Measurements from ENCODE around the gene OR4K13.

Gene OR4K13

DNA sequence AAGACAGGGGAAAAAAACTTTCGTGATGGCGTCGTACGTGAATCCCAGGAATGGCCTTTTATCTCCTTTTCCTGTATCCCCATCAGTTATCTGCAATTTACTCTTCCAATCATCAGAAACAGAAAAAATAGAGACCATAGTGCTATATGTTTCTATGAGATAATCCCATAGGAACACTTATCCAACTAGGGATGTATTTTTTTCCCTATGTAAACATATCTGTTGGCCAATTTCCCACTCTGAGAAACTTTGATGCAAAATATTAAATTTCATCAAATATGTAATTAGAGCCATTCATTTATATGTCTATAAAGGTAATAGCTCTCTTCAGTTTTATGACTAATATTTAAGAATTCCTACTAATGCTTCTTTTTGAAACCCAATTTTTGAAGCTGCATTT is at the start of gene OR4K13:
Gene OR4K13 (minus strand): TSS at position 101 of the 400 bp plus-strand sequence. CDS start 1,280 bp downstream, outside the sequence.
- DNase-seq (ENCODE audit: low read depth in 2 of 2) = no peak

- no peak for DNase-seq (ENCODE audit: low read depth in 2 of 2)
Measured at GRCh38 chr14:20059745-20060144, 23.9 kb upstream of the OR4K13 start, which contains the start of gene OR4L1. Gene OR4L1, plus strand, starts transcription at chr14:20060045. Its CDS starts 0 bp downstream, at chr14:20060045.

DNA sequence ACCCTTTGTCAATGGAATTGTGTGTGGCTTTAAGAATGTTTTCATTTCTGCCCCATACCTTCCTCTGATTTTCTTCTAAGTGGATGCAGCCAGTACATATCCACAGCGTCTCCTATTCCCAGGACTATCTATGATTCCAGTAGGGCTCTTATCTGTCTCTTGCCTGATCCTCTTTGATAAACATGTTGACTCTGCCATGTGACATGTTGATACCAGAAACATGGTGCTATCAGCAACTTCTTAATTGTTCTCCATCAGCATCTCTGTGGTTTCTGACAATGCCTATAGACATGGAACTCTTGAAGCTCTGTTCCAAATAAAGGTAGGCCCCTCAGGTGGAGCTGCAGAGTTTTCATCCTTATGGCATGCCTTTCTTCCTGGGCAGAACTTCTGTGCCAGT is 12.4 kb upstream of the OR4K13 start:
- DNase-seq (ENCODE audit: low read depth in 2 of 2) = no peak

- DNase-seq (ENCODE audit: low read depth in 2 of 2) = no peak
Measured at GRCh38 chr14:20044243-20044642, 8.4 kb upstream of the OR4K13 start.

GRCh38 chr14:20035449-20035848 is 389 bp downstream of the OR4K13 start:
- DNase-seq (ENCODE audit: low read depth in 2 of 2) = no peak

DNA sequence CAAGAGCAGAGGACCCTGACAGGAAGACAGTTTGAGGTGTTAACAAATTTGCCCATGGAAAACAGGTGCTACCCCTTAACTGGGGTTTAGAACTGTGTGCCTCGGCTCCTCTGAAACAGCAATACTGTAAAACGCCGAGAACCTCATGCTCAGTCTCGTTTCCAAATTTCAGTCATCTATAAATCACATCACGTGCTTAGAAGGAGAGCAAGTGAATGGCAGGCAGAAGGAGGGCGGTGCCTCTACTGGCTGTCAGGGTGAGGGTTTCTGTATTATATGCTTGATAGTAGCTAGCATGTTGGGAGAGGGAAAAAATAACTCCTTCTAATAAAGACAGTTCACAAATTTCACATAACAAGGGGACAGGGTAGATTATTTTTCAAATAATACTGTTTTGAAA is 4.8 kb downstream of the OR4K13 start:
- no peak for DNase-seq (ENCODE audit: low read depth in 2 of 2)

DNA sequence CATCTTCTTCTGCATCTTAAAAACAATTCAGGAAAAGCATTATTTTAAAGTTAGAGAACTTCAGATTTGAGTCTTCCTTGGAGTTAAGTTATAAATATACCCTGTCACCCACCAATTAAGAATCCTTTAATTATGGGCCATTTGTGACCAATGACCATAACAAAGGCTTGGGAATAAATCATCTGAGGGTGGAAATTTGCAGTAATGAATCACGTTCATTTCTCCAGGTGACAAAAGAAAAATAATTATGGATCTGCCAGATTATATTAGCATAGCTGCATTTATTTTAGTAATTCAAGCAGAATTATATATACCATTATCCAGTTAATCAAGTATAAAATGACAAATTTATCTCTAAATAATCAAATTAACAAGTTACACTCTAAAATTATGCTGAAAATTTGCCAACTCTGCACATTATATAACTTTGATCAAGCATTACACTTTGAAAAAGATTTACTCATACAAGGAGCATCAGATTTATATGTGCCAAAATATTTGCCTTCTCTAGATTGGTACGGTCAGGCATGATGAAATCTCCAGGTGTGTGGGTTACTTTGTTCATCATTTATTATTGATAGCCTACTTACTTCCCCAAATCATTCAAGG is 16.5 kb downstream of the OR4K13 start, which contains the start of gene OR4K14:
Gene OR4K14 (minus strand): TSS at position 51 of the 609 bp plus-strand sequence. CDS start 4,114 bp downstream, outside the sequence.
- no peak for DNase-seq (ENCODE audit: low read depth in 2 of 2)

DNA sequence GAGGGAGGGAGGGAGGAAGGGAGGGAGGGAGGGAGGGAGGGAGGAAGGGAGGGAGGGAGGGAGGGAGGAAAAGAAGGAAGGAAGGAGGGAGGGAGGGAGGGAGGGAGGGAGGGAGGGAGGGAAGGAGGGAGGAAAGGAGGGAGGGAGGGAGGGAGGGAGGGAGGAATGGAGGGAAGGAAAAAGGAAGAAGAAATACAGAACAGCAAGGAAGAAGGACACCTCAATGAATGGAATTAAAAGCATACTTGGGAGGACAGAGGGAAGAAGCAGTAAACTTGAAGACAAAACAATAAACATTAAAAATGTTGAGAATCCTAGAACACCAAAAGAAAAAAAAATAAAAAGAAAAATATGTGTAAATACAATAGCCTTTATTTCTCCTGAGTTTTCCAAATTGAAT is 27.7 kb downstream of the OR4K13 start:
- no peak for DNase-seq (ENCODE audit: low read depth in 2 of 2)

DNA sequence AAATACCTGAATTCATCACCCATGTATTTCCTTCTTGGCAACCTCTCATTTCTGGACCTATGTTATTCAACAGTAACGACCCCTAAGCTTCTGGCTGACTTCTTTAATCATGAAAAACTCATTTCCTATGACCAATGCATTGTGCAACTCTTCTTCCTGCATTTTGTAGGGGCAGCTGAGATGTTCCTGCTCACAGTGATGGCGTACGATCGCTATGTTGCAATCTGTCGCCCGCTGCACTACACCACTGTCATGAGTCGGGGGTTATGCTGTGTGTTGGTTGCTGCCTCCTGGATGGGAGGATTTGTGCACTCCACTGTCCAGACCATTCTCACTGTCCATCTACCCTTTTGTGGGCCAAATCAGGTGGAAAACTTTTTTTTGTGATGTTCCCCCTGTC is 33.5 kb downstream of the OR4K13 start:
- DNase-seq (ENCODE audit: low read depth in 2 of 2) = no peak

DNA sequence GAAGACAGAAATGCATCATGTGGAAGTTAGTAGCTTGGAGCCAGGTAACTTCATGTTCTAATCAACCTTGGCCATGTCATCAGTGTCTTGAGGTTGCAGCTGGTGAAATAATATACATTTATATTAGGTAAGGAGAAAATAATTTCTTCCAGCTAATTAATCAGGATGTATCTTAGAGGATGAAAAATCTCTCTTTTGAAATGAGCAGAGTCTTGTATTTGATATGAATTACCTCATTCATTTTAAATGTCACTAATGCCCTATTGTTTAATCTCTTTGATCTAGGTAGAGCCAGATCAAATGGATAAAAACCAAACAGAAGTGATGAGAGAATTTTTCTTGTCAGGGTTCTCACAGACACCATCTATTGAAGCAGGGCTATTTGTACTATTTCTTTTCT is 34.0 kb downstream of the OR4K13 start, which contains the start of gene OR4Q2:
Gene OR4Q2 (plus strand): TSS at position 301 of the 400 bp plus-strand sequence.
- no peak for DNase-seq (ENCODE audit: low read depth in 2 of 2)

DNA sequence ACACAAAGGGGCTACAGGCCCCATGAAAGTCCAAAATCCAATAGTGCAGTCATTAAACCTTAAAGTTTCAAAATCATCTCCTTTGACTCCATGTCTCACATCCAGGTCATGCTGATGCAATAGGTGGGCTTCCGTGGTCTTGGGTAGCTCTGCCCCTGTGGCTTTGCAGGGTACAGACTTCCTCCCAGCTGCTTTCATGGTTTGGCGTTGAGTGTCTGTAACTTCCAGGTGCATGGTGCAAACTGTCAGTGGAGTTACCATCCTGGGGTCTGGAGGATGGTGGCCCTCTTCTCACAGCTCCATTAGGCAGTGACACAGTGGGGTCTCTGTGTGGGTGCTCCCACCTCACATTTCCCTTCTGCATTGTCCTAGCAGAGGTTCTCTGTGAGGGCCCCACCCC is 42.4 kb downstream of the OR4K13 start:
- no peak for DNase-seq (ENCODE audit: low read depth in 2 of 2)
